ENCODE measurements around the gene ACAA1.

DNA sequence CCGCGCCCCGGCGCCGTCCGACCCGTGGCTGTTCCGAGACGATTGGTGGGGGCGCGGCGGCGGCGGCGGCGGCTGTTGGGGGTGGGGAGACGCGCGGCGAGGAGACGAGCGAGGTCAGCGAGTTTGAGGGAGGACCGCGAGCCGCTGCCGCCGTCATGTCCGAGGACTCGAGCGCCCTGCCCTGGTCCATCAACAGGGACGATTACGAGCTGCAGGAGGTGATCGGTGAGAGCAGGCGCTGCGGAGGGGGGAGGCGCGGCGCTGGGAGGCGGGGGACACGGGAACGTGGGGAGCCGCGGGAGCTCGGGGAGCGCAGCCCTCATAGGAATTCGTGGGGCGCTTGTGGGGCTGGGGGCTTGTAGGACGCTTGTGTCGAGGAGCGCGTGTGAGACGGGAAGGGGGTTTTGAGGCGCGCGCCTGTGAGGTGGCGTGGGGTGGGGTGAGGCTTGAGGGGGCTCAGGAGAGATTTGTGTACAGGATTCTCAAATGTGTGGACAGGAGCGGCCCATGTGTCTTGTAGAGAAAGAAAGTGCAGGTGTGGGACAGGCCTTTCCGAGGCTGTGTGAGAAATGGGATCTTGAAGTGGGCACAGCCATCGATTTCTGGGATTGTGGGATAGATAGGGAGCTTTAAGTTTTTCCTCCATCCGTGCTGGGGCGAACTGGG, 28.9 kb upstream of the ACAA1 start:
- TF ChIP-seq CTCF (IDR thresholded peaks at IDR 0.05) (peak in 1 of 5 experiments; percentile 7), POLR2A (IDR thresholded peaks at IDR 0.05) (no peak)

All from transverse colon (tissue), 3 donors.